Stomach (tissue), 9 donors: ENCODE results near the gene CRYBB1. TPM values are rescaled to one million over a fixed set of nuclear protein-coding genes. Genes with fewer than 3 reads are reported as not detected.

ENCODE experiments used
- DNase-seq, 2 donors: peaks; one replicate each; pipeline versions ENCODE4 v3.0.0 to v3.0.0-alpha.2; 2013 to 2019
- H3K27ac ChIP-seq, 5 donors: fragments of 200-600 bp in 4 of 5; sonication (generic) in 4 of 5; one replicate each; pipeline ENCODE4 v1.5.1; 2013 to 2019; ENCODE audit warnings: mild to moderate bottlenecking in 1 of 5, moderate library complexity in 1 of 5
- H3K27me3 ChIP-seq, 3 donors: fragments of 200-600 bp; sonication (generic); one replicate each; pipeline ENCODE4 v1.5.1; 2017 to 2019; ENCODE audit warnings: mixed run types in 1 of 3
- H3K36me3 ChIP-seq, 4 donors: fragments of 200-600 bp; sonication (generic); 1 replicate in 3 of 4; 2 replicates in 1 of 4; pipeline ENCODE4 v1.5.1; 2016 to 2019
- H3K4me1 ChIP-seq, 4 donors: fragments of 200-600 bp; sonication (generic); one replicate each; pipeline ENCODE4 v1.5.1; 2016 to 2019
- H3K4me3 ChIP-seq, 4 donors: fragments of 200-600 bp; sonication (generic) in 3 of 4; one replicate each; pipeline ENCODE4 v1.5.1; 2016 to 2019; ENCODE audit warnings: mild to moderate bottlenecking in 1 of 4
- H3K9me3 ChIP-seq, 4 donors: fragments of 200-600 bp; sonication (generic); one replicate each; pipeline ENCODE4 v1.5.1; 2016 to 2019
- CTCF ChIP-seq, 7 experiments: fragments of 450-650 bp in 4 of 7; fragments of 200-600 bp in 3 of 7; sonication (generic) in 3 of 7; IDR thresholded peaks; one replicate each; pipeline ENCODE4 v1.5.1; 2016 to 2019; ENCODE audit warnings: antibody characterized with exemption in 7 of 7, control low read depth in 2 of 7, mild to moderate bottlenecking in 1 of 7
- EP300 ChIP-seq: sonication (generic); formaldehyde crosslinking; IDR thresholded peaks from one replicate; pipeline ENCODE4 v1.6.1; 2017; ENCODE audit warnings: antibody characterized with exemption
- POLR2A ChIP-seq, 4 donors: fragments of 450-650 bp; IDR thresholded peaks; one replicate each; pipeline ENCODE4 v1.6.1; 2016; ENCODE audit warnings: antibody characterized with exemption in 4 of 4, control low read depth in 2 of 4, mild to moderate bottlenecking in 1 of 4, moderate library complexity in 1 of 4
- POLR2AphosphoS5 ChIP-seq, 3 donors: sonication (generic); formaldehyde crosslinking; IDR thresholded peaks; one replicate each; pipeline ENCODE4 v1.6.1; 2016; ENCODE audit warnings: antibody characterized with exemption in 3 of 3
- WGBS, 5 donors: extraction: QIAGEN DNeasy Blood & Tissue Kit in 3 of 5; methylation state at CpG; one replicate each; pipeline versions ENCODE4 v1.1.5 to v1.1.7; 2013 to 2018; 5-methylcytosine and 5-hydroxymethylcytosine counted together
- intact Hi-C: fragments of 100-400 bp; cut with DNase I; formaldehyde crosslinking; loops from one replicate; pipeline ENCODE4 v1.15.1; 2023; ENCODE audit warnings: low total_unique reads
- polyA plus RNA-seq, 3 donors: library from polyadenylated mRNA; stranded (reverse); fragments of 200-250 nt; gene quantifications; one replicate each; pipeline ENCODE4 v1.2.3, GENCODE V29; 2013
- total RNA-seq, 5 donors: library from RNA; depleted of rRNA; stranded (reverse); fragments of >200 nt; gene quantifications; one replicate each; pipeline versions ENCODE4 v1.1.0 to v1.2.3, GENCODE V29; 2014 to 2016
- donor health status: healthy with polysubstance abuse.
- donor health status: Bipolar disorder and iron deficiency.
- donor health status: healthy.

The CRYBB1 gene
- total and polyA plus RNA-seq, 8 donors, result 0.20 to 1.2 (median 0.62) TPM; not detected in 4

GRCh38 chr22:26658161-26658560 is 40.3 kb upstream of the CRYBB1 start:
- Histone ChIP-seq H3K27ac (peak overlapping the region in 1 of 5 donors; percentile 5), H3K36me3 (no peaks in the 10 kb centered on the region), H3K9me3 (no peaks in the 10 kb centered on the region), H3K4me1 (peaks cover 21 to 28% (median 24%) of the 10 kb centered on the region in 4 donors), H3K4me3 (peak overlapping the region; percentile 26 to 43 (median 33)), H3K27me3 (peaks cover 11 to 87% (median 42%) of the 10 kb centered on the region in 3 donors)
- intact Hi-C loops, result no loop called here
- no peak for DNase-seq
- TF ChIP-seq CTCF (IDR thresholded peaks at IDR 0.05) (no peak), POLR2AphosphoS5 (IDR thresholded peaks at IDR 0.05) (no peak), EP300 (no peak), POLR2A (IDR thresholded peaks at IDR 0.05) (no peak)
- 2 to 8% (median 6%) methylated on average over 10 to 11 of the region's 11 CpGs for WGBS, 5 donors

DNA sequence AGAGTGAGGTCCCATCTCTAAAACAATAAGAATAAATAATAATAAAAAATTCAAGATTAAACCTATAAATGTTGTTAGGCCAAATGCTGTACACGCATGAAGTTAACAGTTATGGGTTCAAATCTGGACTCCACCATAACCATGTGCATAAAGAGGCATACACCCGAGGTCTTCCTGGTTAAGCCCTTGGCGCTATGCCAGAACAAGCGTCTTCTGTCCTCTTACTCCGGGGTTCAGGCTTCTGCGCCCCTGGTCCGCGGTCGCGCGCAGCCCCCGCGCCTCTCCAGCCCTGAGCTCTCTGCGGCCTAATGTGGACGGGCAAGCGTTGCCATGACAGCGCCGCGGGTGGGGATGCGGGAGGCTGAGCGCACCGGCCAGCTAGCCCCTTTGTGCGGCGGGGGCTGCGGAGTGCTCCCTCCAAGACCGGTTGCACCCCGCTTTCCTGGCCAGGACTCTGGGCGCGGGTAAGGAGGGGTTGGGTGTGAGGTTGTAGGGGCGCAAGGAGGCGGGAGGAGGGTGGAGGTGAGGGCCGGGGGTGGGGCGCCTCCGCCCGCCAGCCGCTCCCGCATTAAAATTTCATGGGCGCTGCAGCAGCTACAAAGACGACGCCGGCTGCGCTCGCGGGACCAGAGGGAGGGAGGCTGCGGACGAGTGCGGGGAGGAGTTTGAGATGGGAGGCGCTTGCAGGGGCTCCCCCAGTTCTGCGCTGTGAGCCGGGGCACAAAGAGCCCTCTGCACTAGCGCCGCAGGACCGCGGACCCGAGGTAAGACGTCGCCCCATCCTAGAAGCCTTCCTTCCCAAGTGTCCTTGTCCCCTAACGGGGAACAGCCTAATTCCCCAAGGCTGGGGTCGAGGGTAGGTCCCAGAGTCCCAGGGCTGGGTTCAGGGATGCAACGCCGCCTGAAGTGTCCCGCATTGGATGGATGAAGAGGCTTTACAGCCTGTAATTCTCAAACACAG is 39.3 kb upstream of the CRYBB1 start, which contains the start of gene MIAT:
TSS of gene MIAT (plus strand) at position 698 of the 961 bp plus-strand sequence.
- Histone ChIP-seq H3K4me3 (peak within 1 kb of the TSS; percentile 26 to 43 (median 33)), H3K4me1 (peaks cover 21 to 28% (median 24%) of the 10 kb centered on the region in 4 donors), H3K27ac (peak within 1 kb of the TSS in 1 of 5 donors; percentile 5), H3K9me3 (no peaks in the 10 kb centered on the region), H3K27me3 (peaks cover 11 to 91% (median 45%) of the 10 kb centered on the region in 3 donors), H3K36me3 (no peaks in the 10 kb centered on the region)
- intact Hi-C loops, result no loop called here
- TF ChIP-seq POLR2A (IDR thresholded peaks at IDR 0.05) (no peak), EP300 (no peak), CTCF (IDR thresholded peaks at IDR 0.05) (no peak), POLR2AphosphoS5 (IDR thresholded peaks at IDR 0.05) (no peak)
- DNase-seq, result peak; percentile 40 to 66
- WGBS, 5 donors, result 2 to 7% (median 3%) methylated on average over 27 to 62 of the region's 62 CpGs

DNA sequence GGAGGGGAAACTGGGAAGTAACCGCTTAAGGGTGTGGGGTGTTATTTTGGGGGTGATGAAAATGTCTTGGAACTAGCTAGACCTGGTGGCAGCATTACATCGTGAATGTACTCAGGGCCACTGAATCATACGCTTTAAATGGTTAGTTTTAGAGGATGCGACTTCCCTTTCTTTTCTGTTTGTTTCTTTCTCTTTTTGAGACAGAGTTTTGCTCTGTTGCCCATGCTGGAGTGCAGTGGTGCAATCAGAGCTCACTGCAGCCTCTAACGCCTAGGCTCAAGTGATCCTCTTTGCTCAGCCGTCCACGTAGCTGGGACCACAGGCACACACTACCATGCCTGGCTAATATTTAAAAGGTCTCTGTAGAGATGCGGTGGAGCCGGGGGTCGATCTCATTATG is 34.0 kb upstream of the CRYBB1 start:
- TF ChIP-seq POLR2AphosphoS5 (IDR thresholded peaks at IDR 0.05) (no peak), CTCF (IDR thresholded peaks at IDR 0.05) (no peak), POLR2A (IDR thresholded peaks at IDR 0.05) (no peak)
- 76 to 80% (median 78%) methylated on average over 10 of the region's 10 CpGs for WGBS, 5 donors
- intact Hi-C loops, result no loop called here
- Histone ChIP-seq H3K4me1 (peaks cover 0 to 18% (median 9%) of the 10 kb centered on the region in 4 donors), H3K9me3 (no peaks in the 10 kb centered on the region), H3K36me3 (no peaks in the 10 kb centered on the region), H3K27ac (no peak overlapping the region), H3K27me3 (peaks cover 0 to 89% (median 26%) of the 10 kb centered on the region in 3 donors), H3K4me3 (no peak overlapping the region)
- no peak for DNase-seq

DNA sequence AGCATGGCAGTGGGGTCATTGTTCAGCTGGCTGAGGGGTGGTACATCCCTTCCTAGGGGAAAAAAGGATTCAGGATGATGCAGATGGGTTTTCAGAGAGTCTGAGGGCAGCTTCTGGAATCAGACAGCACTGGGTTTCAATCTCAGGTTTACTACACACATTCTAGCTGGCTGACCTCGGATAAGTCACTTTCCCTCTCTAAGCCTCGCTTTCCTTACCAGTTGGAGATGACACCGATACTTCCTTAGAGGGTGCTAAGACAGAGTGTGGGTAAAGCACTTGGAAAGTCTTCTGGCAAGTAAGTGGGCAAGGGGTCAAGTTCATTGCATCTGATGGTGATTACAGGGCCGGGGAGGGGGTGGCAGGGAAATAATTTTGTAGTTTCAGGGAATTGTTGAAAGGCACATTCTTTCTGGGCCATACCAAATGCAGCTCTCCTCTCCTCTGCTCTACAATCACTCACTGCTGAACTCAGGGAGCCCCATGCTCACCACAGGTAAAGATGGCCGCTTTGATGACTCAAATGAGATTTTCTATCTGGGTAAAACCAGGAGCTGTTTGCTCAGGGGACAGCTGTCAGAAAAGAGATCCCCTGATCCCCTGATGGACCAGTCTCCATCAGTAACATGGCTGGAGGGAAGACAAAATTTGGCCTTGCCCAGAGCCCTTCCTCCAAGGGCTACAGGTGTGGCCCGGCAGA is 33.0 kb upstream of the CRYBB1 start:
- Histone ChIP-seq H3K4me1 (peaks cover 0 to 16% (median 8%) of the 10 kb centered on the region in 4 donors), H3K36me3 (no peaks in the 10 kb centered on the region), H3K27me3 (peaks cover 0 to 89% (median 23%) of the 10 kb centered on the region in 3 donors), H3K9me3 (no peaks in the 10 kb centered on the region), H3K27ac (no peak overlapping the region), H3K4me3 (no peak overlapping the region)
- DNase-seq, result no peak
- intact Hi-C loops, result no loop called here
- 71 to 81% (median 76%) methylated on average over 6 of the region's 6 CpGs for WGBS, 5 donors
- no peak for TF ChIP-seq POLR2AphosphoS5 (IDR thresholded peaks at IDR 0.05)
- TF ChIP-seq EP300, result no peak
- TF ChIP-seq CTCF (IDR thresholded peaks at IDR 0.05), result no peak
- no peak for TF ChIP-seq POLR2A (IDR thresholded peaks at IDR 0.05)
